H1 (cell line): ENCODE results near the gene MBNL2. TPM values are rescaled to one million over a fixed set of nuclear protein-coding genes. Genes with fewer than 3 reads are reported as not detected.

Experiments
- CTCF ChIA-PET: fragments of 300-600 bp; sonication (Branson Sonifier 250); formaldehyde crosslinking; loops from one replicate; lab custom pipeline; 2021; ENCODE audit not compliant: partially characterized antibody; lab: Charles Lee
- POLR2A ChIA-PET: fragments of 300-600 bp; sonication (Branson Sonifier 250); formaldehyde crosslinking; loops from one replicate; lab custom pipeline; 2021; ENCODE audit warnings: inconsistent platforms; ENCODE audit not compliant: partially characterized antibody; lab: Charles Lee
- DNase-seq, 2 experiments: peaks; one replicate each; pipeline versions ENCODE4 v3.0.0 to v3.0.0-alpha.2; 2010 to 2022; ENCODE audit warnings: low spot score in 2 of 2, low read depth in 1 of 2, mixed read lengths in 1 of 2
- FAIRE-seq: peaks from 2 replicates; lab custom pipeline; 2011; peaks lifted over from hg19 to GRCh38; lab: Jason Lieb, UNC
- H2AFZ ChIP-seq: 2 replicates; pipeline ENCODE4 v1.8.1; 2012; ENCODE audit warnings: low read length, inconsistent platforms
- H2AK5ac ChIP-seq: 2 replicates; pipeline ENCODE4 v1.6.1; 2013; ENCODE audit warnings: low read depth, low read length
- H2BK120ac ChIP-seq: replicated peaks from 2 replicates; pipeline ENCODE3; 2013; ENCODE audit warnings: low read depth, low read length, inconsistent platforms
- H2BK12ac ChIP-seq: 2 replicates; pipeline ENCODE4 v1.6.1; 2013; ENCODE audit warnings: low read depth, low read length
- H2BK15ac ChIP-seq: 2 replicates; pipeline ENCODE4 v1.6.1; 2013; ENCODE audit warnings: low read length
- H2BK20ac ChIP-seq: 2 replicates; pipeline ENCODE4 v1.6.1; 2013; ENCODE audit warnings: low read length
- H2BK5ac ChIP-seq: 2 replicates; pipeline ENCODE4 v1.6.1; 2013; ENCODE audit warnings: low read depth, low read length
- H3K14ac ChIP-seq: 2 replicates; pipeline ENCODE4 v1.6.1; 2013; ENCODE audit warnings: inconsistent platforms; ENCODE audit not compliant: insufficient read length
- H3K18ac ChIP-seq: 2 replicates; pipeline ENCODE4 v1.6.1; 2013; ENCODE audit warnings: low read length; ENCODE audit errors: extremely low read depth
- H3K23ac ChIP-seq: 2 replicates; pipeline ENCODE4 v1.6.1; 2013; ENCODE audit warnings: inconsistent platforms; ENCODE audit not compliant: insufficient read length
- H3K23me2 ChIP-seq: 2 replicates; pipeline ENCODE4 v1.6.1; 2013; ENCODE audit warnings: low read depth, low read length
- H3K27ac ChIP-seq: 2 replicates; pipeline ENCODE4 v1.6.1; 2011; ENCODE audit warnings: low read depth, low read length, inconsistent platforms
- H3K27me3 ChIP-seq, 4 experiments: replicated peaks in 1 of 4; 1 replicate in 1 of 4; 2 replicates in 3 of 4; pipeline versions ENCODE4 v1.6.1 to v1.8.1; 2011 to 2013; ENCODE audit warnings: low read length in 3 of 4, mild to moderate bottlenecking in 3 of 4, inconsistent platforms in 2 of 4, mixed read lengths in 2 of 4, moderate library complexity in 1 of 4; ENCODE audit not compliant: control insufficient read depth in 3 of 4, insufficient read depth in 3 of 4; ENCODE audit errors: extremely low read depth in 1 of 4
- H3K36me3 ChIP-seq, 4 experiments: 2 replicates each; pipeline versions ENCODE4 v1.6.1 to v1.8.1; 2011 to 2013; ENCODE audit warnings: mild to moderate bottlenecking in 4 of 4, low read length in 3 of 4, moderate library complexity in 2 of 4, control low read depth in 1 of 4, inconsistent platforms in 1 of 4; ENCODE audit not compliant: insufficient read depth in 4 of 4, control insufficient read depth in 2 of 4
- H3K4ac ChIP-seq: replicated peaks from 2 replicates; pipeline ENCODE3; 2013; ENCODE audit warnings: low read length, low read depth, mixed read lengths, inconsistent platforms; ENCODE audit not compliant: insufficient read length
- H3K4me1 ChIP-seq, 4 experiments: replicated peaks in 1 of 4; 1 replicate in 1 of 4; 2 replicates in 3 of 4; pipeline versions ENCODE4 v1.6.1 to v1.8.1; 2011 to 2013; ENCODE audit warnings: low read length in 3 of 4, inconsistent platforms in 2 of 4, mixed read lengths in 1 of 4; ENCODE audit not compliant: insufficient read depth in 4 of 4, control insufficient read depth in 3 of 4
- H3K4me2 ChIP-seq, 2 experiments: 2 replicates each; pipeline versions ENCODE4 v1.6.1 to v1.8.1; 2011 to 2013; ENCODE audit warnings: low read depth in 2 of 2, low read length in 2 of 2, control low read depth in 1 of 2, inconsistent platforms in 1 of 2, mild to moderate bottlenecking in 1 of 2; ENCODE audit not compliant: insufficient read depth in 1 of 2
- H3K4me3 ChIP-seq, 4 experiments: fragments of 200-600, 300-600 bp in 1 of 4; sonication (generic), shearing (Covaris generic), sonication (Bioruptor Twin) in 1 of 4; 2 replicates each; pipeline versions ENCODE4 v1.5.1 to v1.8.1; 2011 to 2016; ENCODE audit warnings: low read length in 4 of 4, low read depth in 3 of 4, control low read depth in 2 of 4, inconsistent platforms in 2 of 4, mild to moderate bottlenecking in 2 of 4, mixed read lengths in 1 of 4, moderate library complexity in 1 of 4; ENCODE audit not compliant: insufficient read depth in 2 of 4; ENCODE audit errors: extremely low read depth in 1 of 4
- H3K56ac ChIP-seq: replicated peaks from 2 replicates; pipeline ENCODE3; 2013; ENCODE audit warnings: low read depth, mild to moderate bottlenecking, mixed read lengths, low read length, inconsistent platforms; ENCODE audit not compliant: insufficient read length
- H3K79me1 ChIP-seq: 2 replicates; pipeline ENCODE4 v1.6.1; 2013; ENCODE audit warnings: low read depth, low read length, control low read depth
- H3K79me2 ChIP-seq, 2 experiments: 2 replicates each; pipeline versions ENCODE4 v1.6.1 to v1.8.1; 2012 to 2013; ENCODE audit warnings: low read length in 2 of 2, mild to moderate bottlenecking in 2 of 2, inconsistent platforms in 1 of 2; ENCODE audit not compliant: insufficient read depth in 2 of 2, control insufficient read depth in 1 of 2
- H3K9ac ChIP-seq, 4 experiments: replicated peaks in 1 of 4; 1 replicate in 1 of 4; 2 replicates in 3 of 4; pipeline versions ENCODE4 v1.6.1 to v1.8.1; 2011 to 2013; ENCODE audit warnings: low read depth in 3 of 4, low read length in 3 of 4, control low read depth in 2 of 4, mild to moderate bottlenecking in 2 of 4, moderate library complexity in 2 of 4, inconsistent platforms in 1 of 4; ENCODE audit errors: extremely low read depth in 1 of 4
- H3K9me3 ChIP-seq, 2 experiments: 2 replicates each; pipeline versions ENCODE4 v1.6.1 to v1.8.1; 2012 to 2013; ENCODE audit warnings: mild to moderate bottlenecking in 2 of 2, moderate library complexity in 2 of 2, control low read depth in 1 of 2, inconsistent platforms in 1 of 2, low read depth in 1 of 2, low read length in 1 of 2, mixed read lengths in 1 of 2; ENCODE audit not compliant: insufficient read depth in 2 of 2
- H4K20me1 ChIP-seq, 2 experiments: replicated peaks in 1 of 2; 2 replicates each; pipeline versions ENCODE3 to v1.8.1; 2011 to 2013; ENCODE audit warnings: inconsistent platforms in 2 of 2, low read length in 2 of 2, mild to moderate bottlenecking in 1 of 2; ENCODE audit not compliant: insufficient read depth in 2 of 2, control insufficient read depth in 1 of 2
- H4K5ac ChIP-seq: 2 replicates; pipeline ENCODE4 v1.6.1; 2013; ENCODE audit warnings: low read length, low read depth, mixed read lengths, inconsistent platforms; ENCODE audit not compliant: insufficient read length
- H4K8ac ChIP-seq: 2 replicates; pipeline ENCODE4 v1.8.0; 2013; ENCODE audit warnings: mild to moderate bottlenecking, moderate library complexity, low read length, inconsistent platforms; ENCODE audit not compliant: insufficient read depth; ENCODE audit errors: extremely low read depth
- H4K91ac ChIP-seq: replicated peaks from 2 replicates; pipeline ENCODE3; 2013; ENCODE audit warnings: low read length, mixed read lengths, inconsistent platforms; ENCODE audit not compliant: insufficient read length
- ASH2L ChIP-seq: fragments of 200-600, 300-600 bp; sonication (generic); IDR thresholded peaks from one replicate; pipeline ENCODE4 v1.7.1; 2017; ENCODE audit warnings: low read length
- JUND ChIP-seq: IDR thresholded peaks from 2 replicates; pipeline ENCODE4 v1.6.1; 2011; ENCODE audit warnings: mild to moderate bottlenecking, improper control_type of control experiment, low read length
- PHF8 ChIP-seq: fragments of 200-600 bp; sonication (generic); conservative IDR thresholded peaks from 2 replicates; pipeline ENCODE4 v1.7.1; 2012; ENCODE audit warnings: low read depth, mild to moderate bottlenecking, inconsistent platforms, low read length, moderate library complexity
- POLR2A ChIP-seq, 2 experiments: IDR thresholded peaks; 1 replicate in 1 of 2; 2 replicates in 1 of 2; pipeline ENCODE4 v1.6.1; 2011; ENCODE audit warnings: low read depth in 2 of 2, low read length in 2 of 2, mild to moderate bottlenecking in 2 of 2; ENCODE audit errors: control extremely low read depth in 1 of 2
- POU5F1 ChIP-seq: IDR thresholded peaks from 2 replicates; pipeline ENCODE4 v1.6.1; 2011; ENCODE audit warnings: low read depth, mild to moderate bottlenecking, low read length, moderate library complexity
- SRF ChIP-seq: IDR thresholded peaks from 2 replicates; pipeline ENCODE4 v1.6.1; 2011; ENCODE audit warnings: mild to moderate bottlenecking, low read depth, low read length, moderate library complexity
- TEAD4 ChIP-seq: IDR thresholded peaks from 2 replicates; pipeline ENCODE4 v1.6.1; 2012; ENCODE audit warnings: low read depth, low read length, inconsistent platforms, mixed read lengths
- WGBS, 2 experiments: shearing (Covaris generic) in 1 of 2; methylation state at CpG; one replicate each; pipeline versions ENCODE4 v1.1.6 to v1.1.7; 2013 to 2015; ENCODE audit warnings: low lambda C conversion rate in 2 of 2, mixed read lengths in 2 of 2, inconsistent platforms in 1 of 2, low coverage in 1 of 2, missing lambda C conversion rate in 1 of 2; ENCODE audit not compliant: insufficient replicate concordance in 2 of 2, insufficient coverage in 1 of 2, insufficient read length in 1 of 2; ENCODE audit errors: extremely low coverage in 1 of 2, missing lambda C conversion rate in 1 of 2; 5-methylcytosine and 5-hydroxymethylcytosine counted together
- polyA plus RNA-seq, 7 experiments: library from polyadenylated mRNA; depleted of rRNA in 3 of 7; stranded (reverse) in 5 of 7; unstranded in 2 of 7; fragments of >200 nt in 5 of 7; fragments of 200-250 nt in 2 of 7; gene quantifications; 1 replicate in 5 of 7; 2 replicates in 1 of 7; 4 replicates in 1 of 7; pipeline versions ENCODE4 v1.2.1 to v1.2.3, GENCODE V29; 2011 to 2013; ENCODE audit warnings: missing spikeins in 2 of 7, mixed read lengths in 2 of 7
- total RNA-seq: library from RNA; stranded (reverse); fragmentation: NEBNext Ultra II Directional; extraction: Animal tissue kit (Norgen Biotek cat#: 25700); gene quantifications from 2 replicates; pipeline ENCODE4 v1.2.1, GENCODE V29; 2021

The MBNL2 gene
- total and polyA plus RNA-seq, 2 of the 8 experiments (the other 6 are each of a cell fraction or from before 2014, with no cell fraction given), result 1.0 to 2.6 TPM

GRCh38 chr13:97376981-97377380 is 154.8 kb downstream of the MBNL2 start:
- ChIA-PET CTCF (interaction anchor here (1.7 kb wide), 1 partner anchor 10 kb away, joined by 5 read pairs; no protein-coding TSS in a partner anchor), POLR2A (no interaction called here)
- no peak overlapping the region for H2BK120ac ChIP-seq
- no peak overlapping the region for H3K9ac ChIP-seq
- no peak overlapping the region for H4K91ac ChIP-seq
- H4K5ac ChIP-seq, result no peak overlapping the region
- no peak overlapping the region for H2BK15ac ChIP-seq
- H3K18ac ChIP-seq, result no peak overlapping the region
- no peak overlapping the region for H3K4ac ChIP-seq
- H3K4me1 ChIP-seq, result no peaks in the 10 kb centered on the region
- no peaks in the 10 kb centered on the region for H4K20me1 ChIP-seq
- no peak overlapping the region for H2AFZ ChIP-seq
- FAIRE-seq (no peak), DNase-seq (no peak)
- H4K8ac ChIP-seq, result no peak overlapping the region
- H3K14ac ChIP-seq, result no peak overlapping the region
- WGBS, 2 experiments, result 96% methylated on average over 6 of the region's 6 CpGs; no CpG with 5 or more reads in 1 of the 2 experiments
- H3K4me3 ChIP-seq, result no peak overlapping the region
- H2BK12ac ChIP-seq, result no peak overlapping the region
- H3K23me2 ChIP-seq, result no peaks in the 10 kb centered on the region
- no peak overlapping the region for H3K23ac ChIP-seq
- no peaks in the 10 kb centered on the region for H3K79me1 ChIP-seq
- no peaks in the 10 kb centered on the region for H3K27me3 ChIP-seq
- H2BK20ac ChIP-seq, result no peak overlapping the region
- H3K9me3 ChIP-seq, result no peaks in the 10 kb centered on the region
- H2AK5ac ChIP-seq, result no peak overlapping the region
- H2BK5ac ChIP-seq, result no peak overlapping the region
- no peak overlapping the region for H3K4me2 ChIP-seq
- H3K56ac ChIP-seq, result no peak overlapping the region
- no peaks in the 10 kb centered on the region for H3K79me2 ChIP-seq
- TF ChIP-seq POU5F1, result no peak
- no peak for TF ChIP-seq PHF8
- TF ChIP-seq TEAD4, result no peak
- no peak for TF ChIP-seq POLR2A (IDR thresholded peaks at IDR 0.05; ENCODE audit: control extremely low read depth in 1 of 2, low read depth in 2 of 2, low read length in 2 of 2)
- TF ChIP-seq ASH2L, result no peak
- TF ChIP-seq SRF, result no peak
- no peak for TF ChIP-seq JUND
- TF ChIP-seq, all 59 proteins: peak for 0
- Histone ChIP-seq H3K27ac (no peak overlapping the region), H3K36me3 (no peaks in the 10 kb centered on the region)
